GM18507 (cell line): Measurements from ENCODE around the gene SLC7A6OS.

Experiments used
- DNase-seq: peaks from one replicate; pipeline ENCODE4 v3.0.0; 2011; ENCODE audit warnings: low read depth; ENCODE audit not compliant: insufficient read length; ENCODE audit errors: extremely low spot score
- FAIRE-seq: peaks from 2 replicates; lab custom pipeline; 2011; peaks lifted over from hg19 to GRCh38; lab: Jason Lieb, UNC

SLC7A6OS gene

DNA sequence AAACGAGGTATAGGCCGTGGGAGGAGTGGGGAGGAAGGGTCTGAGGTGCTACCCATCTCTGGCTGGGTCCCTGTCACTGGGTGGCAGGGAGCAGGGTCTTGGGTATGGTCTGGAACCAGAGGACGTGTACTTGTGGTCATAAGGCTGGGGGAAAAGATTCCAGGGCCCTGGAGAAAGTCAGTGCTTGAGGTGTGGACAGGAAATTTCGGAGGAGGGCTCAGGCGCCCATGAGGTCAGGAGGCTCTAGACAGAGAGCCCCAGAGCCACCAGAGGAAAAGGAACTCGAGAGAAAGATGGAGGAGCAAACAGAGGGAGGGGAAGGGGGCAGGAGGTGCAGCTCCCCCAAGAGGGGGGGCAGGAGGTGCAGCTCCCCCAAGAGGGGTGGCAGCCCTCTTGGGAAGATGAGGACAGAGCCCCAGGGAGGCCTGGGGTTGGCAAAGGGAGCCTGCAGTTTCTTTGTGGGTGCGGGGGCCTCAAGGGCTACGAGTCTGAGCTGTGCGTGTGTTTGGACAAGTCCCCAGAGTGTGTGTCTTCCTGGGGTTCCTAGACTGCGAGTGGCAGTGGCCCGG, 47.1 kb downstream of the SLC7A6OS start:
- FAIRE-seq (no peak), DNase-seq (no peak)

DNA sequence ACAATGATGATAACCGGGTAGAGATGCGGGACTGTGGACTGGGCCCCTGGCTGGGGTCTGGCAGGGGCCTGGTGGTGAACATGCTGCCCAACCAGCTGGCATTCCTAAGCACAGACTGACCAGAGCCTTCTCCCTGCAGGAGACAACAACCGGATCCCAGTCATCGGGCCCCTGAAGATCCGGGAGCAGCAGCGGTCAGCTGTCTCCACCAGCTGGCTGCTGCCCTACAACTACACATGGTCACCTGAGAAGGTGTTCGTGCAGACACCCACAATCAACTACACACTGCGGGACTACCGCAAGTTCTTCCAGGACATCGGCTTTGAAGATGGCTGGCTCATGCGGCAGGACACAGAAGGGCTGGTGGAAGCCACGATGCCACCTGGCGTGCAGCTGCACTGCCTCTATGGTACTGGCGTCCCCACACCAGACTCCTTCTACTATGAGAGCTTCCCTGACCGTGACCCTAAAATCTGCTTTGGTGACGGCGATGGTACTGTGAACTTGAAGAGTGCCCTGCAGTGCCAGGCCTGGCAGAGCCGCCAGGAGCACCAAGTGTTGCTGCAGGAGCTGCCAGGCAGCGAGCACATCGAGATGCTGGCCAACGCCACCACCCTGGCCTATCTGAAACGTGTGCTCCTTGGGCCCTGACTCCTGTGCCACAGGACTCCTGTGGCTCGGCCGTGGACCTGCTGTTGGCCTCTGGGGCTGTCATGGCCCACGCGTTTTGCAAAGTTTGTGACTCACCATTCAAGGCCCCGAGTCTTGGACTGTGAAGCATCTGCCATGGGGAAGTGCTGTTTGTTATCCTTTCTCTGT, 51.5 kb downstream of the SLC7A6OS start:
- no peak for DNase-seq
- no peak for FAIRE-seq

- peak; percentile 29 for FAIRE-seq
- no peak for DNase-seq
Observed at GRCh38 chr16:68257906-68258800, 52.6 kb downstream of the SLC7A6OS start.

DNA sequence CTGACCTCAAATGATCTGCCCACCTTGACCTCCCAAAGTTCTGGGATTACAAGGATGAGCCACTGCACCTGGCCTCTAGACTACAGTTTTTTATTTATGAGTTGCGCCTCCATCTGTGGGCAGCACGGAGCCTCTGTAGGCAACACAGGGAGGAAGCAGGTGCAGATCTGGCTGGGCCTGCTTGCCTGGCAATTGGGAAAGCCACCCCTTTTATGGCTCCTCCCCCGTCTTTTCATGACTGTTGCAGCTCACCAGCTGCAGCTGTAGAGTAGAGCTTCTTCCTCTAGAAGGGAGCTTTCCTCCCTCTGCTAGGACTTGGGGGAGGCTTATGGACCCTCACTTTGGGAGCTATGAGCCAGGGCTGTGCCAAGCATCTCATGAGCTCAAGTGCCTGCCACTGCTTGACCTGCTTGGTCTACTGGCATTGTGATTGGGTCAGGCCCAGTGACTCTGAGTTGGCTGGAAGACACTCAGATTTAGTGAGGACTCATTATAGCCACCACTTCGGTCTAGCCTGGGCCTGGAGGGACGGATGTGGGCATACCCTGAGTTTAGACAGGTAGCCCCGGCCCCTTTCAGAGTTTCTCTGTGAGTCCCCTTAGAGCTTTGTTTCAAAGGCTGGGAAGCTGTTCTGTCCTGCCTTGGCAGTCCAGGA, 53.4 kb downstream of the SLC7A6OS start:
- DNase-seq: no peak
- peak; percentile 29 for FAIRE-seq

- FAIRE-seq: no peak
- no peak for DNase-seq
Observed at GRCh38 chr16:68255712-68256111, 55.0 kb downstream of the SLC7A6OS start.

GRCh38 chr16:68253721-68254120, 57.0 kb downstream of the SLC7A6OS start:
- DNase-seq (no peak), FAIRE-seq (no peak)

DNA sequence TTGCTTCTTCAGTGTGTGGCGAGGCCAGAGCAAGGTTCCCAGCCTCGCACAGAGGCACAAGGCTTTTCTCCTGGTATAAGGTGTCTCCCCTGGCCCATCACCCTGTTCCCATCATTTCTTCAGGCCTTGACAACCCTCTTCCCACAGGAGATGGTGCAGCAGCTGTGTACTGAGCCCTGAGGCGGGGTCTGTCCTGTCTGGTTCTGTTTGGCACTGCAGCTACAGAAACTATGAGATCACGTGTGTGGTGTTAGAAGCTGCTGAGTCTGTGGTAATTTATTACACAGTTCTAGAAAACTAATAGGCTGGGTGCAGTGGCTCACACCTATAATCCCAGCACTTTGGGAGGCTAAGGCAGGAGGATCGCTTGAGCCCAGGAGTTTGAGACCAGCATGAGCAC, 58.4 kb downstream of the SLC7A6OS start:
- DNase-seq (no peak), FAIRE-seq (no peak)

DNA sequence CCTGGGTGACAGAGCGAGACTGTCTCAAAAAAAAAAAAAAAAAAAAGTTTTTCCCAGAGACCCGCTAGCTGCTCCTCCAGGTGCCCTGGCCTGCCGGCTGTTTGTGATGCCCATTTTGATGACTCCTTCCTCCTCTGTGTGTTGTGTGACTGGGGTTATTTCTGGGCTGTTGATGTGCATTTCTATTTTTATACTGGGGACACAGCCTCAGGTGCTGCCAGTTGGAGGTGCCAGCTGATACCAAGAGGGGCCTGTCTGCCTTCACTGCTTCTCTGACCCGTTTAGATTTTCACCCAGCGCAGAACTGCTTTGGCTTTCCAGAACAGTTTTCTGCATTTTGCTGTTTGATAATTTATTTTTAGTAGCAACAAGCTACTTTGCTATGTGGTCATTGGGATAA, 58.9 kb downstream of the SLC7A6OS start:
- FAIRE-seq: no peak
- DNase-seq: no peak

- FAIRE-seq: no peak
- no peak for DNase-seq
Observed at GRCh38 chr16:68250951-68251350, 59.8 kb downstream of the SLC7A6OS start.

DNA sequence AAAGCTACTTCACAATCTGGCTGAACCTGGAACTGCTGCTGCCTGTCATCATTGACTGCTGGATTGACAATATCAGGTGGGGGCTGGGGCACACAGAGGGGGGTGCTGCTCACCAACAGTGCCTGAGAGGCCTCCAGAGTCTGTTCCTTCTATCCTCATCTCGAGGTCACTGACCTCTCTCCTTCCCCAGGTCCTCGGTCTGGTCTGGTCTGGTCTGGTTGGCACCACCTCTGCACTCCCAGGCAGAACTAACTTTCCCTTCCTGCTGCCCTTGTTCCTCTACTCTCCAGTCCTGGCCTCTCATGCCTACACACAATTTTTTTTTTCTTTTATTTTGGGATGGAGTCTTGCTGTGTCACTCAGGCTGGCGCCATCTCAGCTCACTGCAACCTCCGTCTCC, 61.4 kb downstream of the SLC7A6OS start:
- FAIRE-seq: no peak
- no peak for DNase-seq
